Stimulated activated naive CD4-positive, alpha-beta T cell (primary cell): ENCODE measurements around the gene AHSG.
"Not testable (repeated sequence)": the region's sequence is repeated elsewhere in the genome, so short reads cannot be mapped to it uniquely, and the experiment has no call there.

ENCODE experiments used
- DNase-seq, 6 experiments: peaks; one replicate each; lab custom pipeline; 2025; lab: John Stamatoyannopoulos, UW

Gene AHSG

DNA sequence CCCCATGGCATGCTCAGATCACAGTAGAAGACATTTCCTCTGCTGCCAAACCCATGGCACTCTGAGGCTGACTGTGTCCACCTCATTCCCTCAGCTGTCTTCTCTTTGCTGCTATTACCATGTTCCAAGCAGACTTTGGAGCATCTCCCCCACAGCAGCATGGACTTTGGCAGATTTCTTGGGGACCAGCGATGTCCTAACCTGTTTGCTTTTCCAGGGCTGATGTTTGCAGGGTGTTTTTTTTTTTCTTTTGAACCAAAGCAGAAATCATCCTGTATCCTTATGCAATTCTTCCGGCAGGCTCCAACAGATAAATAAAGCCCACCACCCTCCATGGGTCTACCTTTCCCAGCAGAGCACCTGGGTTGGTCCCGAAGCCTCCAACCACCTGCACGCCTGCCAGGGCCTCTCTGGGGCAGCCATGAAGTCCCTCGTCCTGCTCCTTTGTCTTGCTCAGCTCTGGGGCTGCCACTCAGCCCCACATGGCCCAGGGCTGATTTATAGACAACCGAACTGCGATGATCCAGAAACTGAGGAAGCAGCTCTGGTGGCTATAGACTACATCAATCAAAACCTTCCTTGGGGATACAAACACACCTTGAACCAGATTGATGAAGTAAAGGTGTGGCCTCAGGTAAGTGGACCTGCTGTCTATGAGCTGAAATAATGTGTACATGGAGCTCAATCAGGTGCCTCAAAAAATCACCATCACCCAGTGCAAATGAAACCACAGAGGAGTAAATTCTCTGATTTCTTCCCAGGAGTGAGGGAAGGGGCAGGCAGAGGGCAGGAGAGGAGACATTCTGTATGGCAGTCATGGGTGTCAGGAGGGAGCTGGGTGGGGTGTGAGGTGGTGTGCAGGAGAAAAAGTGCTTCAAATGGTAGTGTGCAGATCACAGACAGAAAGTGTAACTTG is at the start of gene AHSG:
AHSG (plus strand) TSS at position 340 of the 916 bp plus-strand sequence; CDS start at position 422, 82 bp downstream.
- no peak for DNase-seq

GRCh38 chr3:186564586-186564985 is 48.3 kb upstream of the AHSG start:
- DNase-seq, result no peak

GRCh38 chr3:186566772-186567071 is 46.1 kb upstream of the AHSG start:
- DNase-seq, result no peak

GRCh38 chr3:186567072-186567921 is 45.6 kb upstream of the AHSG start, which contains the start of gene TBCCD1:
Gene TBCCD1, minus strand, starts transcription at chr3:186567339. Its CDS starts 3,010 bp downstream, at chr3:186564329.
- peak; percentile 88 to 98 (median 94) for DNase-seq

DNA sequence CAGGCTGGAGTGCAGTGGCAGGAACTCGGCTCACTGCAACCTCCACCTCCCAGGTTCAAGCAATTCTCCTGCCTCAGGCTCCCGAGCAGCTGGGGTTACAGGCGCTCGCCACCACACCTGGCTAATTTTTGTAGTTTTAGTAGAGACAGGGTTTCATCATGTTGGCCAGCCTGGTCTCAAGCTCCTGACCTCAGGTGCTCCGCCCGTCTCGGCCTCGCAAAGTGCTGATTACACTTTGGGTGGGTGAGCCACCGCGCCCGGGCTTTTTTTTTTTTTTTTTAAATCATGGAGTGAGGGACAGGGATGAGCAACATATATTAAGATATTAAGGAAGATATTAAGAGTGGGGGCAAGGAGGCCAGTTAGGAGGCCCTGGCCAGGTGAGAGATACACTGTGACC is 43.5 kb upstream of the AHSG start:
- not testable (repeated sequence) for DNase-seq

DNA sequence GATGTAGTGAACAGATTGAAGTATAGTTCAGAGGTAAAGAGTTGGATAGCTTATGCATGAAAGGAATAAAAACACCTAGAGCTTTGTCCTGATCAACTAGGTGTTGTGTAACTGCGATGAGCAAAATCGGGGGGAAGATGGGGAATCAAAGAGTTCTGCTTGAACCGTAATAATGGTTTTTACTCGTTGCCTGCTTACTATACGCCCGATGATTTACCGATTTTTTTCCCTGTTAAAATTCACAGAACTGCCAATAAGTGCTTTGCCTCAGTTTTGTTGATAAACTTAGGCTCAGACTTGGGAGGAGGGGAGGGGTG is 43.1 kb upstream of the AHSG start:
- DNase-seq, result no peak

DNA sequence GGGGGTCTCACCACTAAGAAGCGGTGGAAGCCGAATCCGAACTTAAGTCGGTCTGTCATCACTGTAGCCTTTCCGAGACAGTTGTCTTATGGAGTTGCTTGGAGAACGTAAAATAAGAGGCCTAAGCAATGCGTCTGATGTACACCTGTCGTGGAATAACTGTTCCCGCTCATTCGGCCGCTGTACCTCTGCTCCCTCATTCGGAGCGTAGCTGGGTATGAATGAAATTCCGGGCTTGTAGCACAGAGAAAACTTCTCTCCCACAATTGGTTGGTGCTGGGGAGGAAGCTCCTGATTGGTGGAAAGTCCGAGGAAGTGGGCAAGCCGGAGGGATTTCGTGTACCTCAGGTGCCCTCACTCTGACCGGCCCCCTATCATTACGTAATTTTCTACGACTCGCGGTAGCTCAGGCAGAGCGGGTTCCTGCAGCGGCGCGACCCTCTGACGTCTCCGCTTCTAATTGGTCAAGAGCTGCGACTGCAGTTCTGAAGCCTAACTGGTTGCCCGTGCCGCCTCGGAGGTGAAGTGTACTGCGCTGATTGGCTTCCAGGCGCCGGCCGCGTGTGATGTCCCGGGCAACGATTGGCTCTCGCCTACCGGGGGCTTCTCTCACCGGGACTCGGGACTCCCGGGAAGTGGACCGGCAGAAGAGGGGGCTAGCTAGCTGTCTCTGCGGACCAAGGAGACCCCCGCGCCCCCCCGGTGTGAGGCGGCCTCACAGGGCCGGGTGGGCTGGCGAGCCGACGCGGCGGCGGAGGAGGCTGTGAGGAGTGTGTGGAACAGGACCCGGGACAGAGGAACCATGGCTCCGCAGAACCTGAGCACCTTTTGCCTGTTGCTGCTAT is 42.5 kb upstream of the AHSG start, which contains the start of gene DNAJB11:
DNAJB11 (plus strand) TSS at position 625 of the 845 bp plus-strand sequence; CDS start at position 803, 178 bp downstream.
- peak; percentile 91 to 99 (median 98) for DNase-seq

- DNase-seq, result peak in 2 of 6 experiments; percentile 6 to 24
Measured at GRCh38 chr3:186570941-186571643, 41.8 kb upstream of the AHSG start.

DNA sequence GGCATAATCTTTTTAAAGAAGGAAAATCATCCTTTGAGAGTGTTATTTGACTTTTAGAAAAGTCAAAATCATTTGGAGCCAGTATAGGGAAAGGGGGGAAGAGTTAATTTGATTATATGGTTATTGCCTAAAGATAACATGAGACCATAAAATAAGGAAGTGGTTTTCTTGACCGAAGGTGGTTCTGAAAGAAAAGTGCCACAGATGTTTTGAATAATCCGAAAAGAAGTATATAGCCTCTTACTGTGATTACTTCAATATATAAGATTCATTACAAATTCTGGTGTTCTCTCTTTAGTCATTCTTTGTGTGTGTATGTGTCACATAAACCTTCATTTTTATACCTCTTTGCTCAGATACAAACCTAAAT is 41.2 kb upstream of the AHSG start:
- no peak for DNase-seq

GRCh38 chr3:186577521-186577920 is 35.3 kb upstream of the AHSG start:
- DNase-seq, result no peak

DNA sequence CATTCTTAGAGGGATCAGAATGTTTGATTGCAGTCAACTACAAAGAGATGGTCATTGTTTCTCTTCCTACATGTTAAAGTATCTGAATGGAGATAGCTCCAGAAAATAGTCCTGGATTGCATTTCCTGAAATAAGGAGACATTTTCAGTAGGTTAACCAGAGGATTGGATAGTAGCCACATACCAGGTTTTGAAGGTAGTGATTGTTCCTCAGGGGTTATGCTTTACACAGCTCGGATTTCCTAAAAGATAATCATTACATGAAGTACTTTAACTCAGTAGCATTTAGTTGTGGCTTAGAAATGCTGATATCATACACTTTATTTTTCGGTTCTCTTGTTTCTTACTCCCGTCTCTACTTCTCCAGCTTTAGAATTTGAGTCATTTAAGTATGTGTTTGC is 32.1 kb upstream of the AHSG start:
- no peak for DNase-seq

GRCh38 chr3:186582541-186582940 is 30.3 kb upstream of the AHSG start:
- no peak for DNase-seq

DNA sequence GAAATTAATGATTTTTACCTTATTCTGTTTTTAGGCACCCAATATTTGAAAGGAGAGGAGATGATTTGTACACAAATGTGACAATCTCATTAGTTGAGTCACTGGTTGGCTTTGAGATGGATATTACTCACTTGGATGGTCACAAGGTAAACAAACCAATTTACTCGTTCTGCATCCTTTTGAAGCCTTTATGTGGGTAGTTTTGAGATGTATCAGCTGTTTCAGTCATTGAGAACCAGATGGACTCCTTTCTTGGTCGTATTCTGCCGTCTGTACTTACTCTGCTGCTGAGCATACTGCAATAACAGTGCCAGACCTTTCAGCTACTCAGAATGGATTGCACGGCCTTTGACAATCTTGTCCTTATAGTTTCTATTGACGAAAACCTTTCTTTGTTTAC is 29.0 kb upstream of the AHSG start:
- no peak for DNase-seq

DNA sequence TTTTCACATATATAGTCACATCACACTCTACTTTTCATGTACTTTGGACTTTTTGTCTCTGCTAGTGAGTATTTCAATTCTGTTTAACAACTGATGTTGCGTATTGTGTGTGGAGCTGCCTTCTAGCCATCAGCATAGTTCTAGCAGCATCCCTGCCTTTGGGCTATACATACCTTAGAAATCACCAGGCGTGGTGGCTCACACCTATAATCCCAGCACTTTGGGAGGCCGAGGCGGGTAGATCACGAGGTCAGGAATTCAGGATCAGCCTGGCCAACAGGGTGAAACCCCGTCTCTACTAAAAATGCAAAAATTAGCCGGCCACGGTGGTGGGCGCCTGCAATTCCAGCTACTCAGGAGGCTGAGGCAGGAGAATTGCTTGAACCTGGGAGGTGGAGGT is 26.6 kb upstream of the AHSG start:
- DNase-seq, result not testable (repeated sequence)

DNA sequence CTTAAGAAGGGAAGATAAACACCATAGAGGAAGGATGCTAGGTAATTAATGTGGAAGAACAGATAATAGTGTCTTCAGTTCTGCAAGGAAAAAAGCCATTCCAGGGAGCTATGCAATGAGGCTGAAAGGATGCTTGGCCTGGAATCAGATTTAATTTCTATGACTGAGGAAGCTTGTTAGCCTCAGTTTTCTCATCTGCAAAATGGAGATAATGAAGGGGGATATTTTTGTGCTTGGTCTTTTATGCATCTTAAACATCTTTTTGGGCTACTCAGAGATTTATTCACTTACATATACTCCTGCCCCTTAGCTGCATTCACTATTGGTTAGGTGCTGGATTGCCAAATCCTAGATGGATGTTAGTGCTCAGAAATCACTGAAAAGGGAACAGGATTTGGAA is 25.7 kb upstream of the AHSG start:
- no peak for DNase-seq

GRCh38 chr3:186588632-186589031 is 24.2 kb upstream of the AHSG start:
- DNase-seq, result no peak

DNA sequence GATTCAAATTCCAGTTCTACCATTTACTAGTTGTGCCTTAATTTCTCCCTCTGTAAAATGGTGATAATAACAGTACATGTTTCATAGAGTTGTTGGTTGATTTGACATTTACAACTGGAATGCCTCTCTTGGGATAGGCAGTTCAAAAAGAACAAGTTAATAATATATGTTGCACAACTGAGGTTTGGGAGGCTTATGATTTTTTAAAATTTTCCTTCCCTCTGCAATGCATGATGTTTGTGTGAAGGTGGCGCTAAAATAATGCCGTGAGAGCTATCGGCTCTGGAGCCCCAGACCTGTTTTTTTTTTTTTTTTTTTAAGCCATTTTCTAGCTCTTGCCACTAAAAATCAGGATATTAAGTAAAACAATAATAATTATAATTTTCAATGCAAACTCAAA is 23.7 kb upstream of the AHSG start:
- no peak for DNase-seq

DNA sequence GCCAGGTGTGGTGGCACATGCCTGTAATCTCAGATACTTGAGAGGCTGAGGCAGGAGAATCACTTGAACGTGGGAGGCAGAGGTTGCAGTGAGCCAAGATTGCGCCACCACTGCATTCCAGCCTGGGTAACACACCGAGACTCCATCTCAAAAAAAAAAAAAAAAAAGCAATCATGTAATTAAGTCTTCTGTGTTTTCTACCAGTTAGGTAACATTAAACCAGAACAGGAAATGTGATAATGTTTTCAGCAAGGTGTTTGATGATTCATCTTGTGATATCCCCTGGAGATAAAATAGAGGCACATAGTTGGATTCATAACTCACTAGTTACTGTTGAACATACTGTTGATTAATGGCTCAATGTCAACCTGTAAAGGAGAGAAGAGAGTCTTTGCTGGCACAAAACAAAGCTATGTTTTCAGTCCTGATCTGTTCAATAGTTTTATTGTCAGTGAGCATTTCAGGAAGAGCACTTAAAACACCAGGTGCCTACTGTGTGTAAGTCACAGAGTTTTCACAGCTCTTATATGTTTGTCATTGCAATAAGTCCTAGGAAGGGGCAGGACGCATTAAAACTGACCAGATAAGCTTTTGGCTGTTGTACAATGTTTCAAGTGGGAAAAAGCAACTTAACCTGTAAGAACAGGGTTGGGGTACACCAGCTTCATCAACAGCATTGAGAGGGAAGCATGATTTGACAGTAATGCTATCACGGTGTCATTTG is 22.8 kb upstream of the AHSG start:
- no peak for DNase-seq

DNA sequence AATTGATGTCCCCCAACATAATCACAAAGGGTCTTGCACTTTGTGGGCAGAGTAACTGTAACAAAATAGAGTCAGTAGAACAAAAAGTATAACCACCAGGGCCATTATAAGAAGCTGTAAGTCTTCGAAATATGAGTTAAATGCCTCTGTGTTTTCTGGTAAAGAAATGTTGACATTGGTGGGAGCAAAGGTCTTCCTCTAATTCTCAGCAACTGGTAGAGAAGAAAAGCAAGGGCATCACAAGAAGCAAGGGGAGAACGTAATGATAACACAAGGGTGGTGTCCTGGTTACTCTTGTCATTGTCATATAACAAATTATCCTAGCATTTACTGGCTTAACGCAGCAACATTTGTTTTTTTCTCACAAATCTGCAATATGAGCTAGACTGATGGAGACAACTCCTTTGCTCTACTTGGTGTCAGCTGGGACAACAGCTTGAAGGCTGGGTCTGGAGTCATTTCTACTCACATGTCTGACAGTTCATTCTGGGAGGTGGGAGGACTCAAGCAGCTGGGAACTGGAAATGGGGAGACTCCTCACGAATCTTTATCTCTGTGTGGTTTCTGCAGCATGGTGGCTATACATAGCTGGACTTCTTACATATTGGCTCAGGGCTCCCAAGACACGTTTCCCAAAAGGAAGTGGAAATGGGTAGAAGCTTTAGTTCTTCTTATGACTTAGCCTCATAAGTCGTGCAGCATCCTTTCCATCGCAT is 22.1 kb upstream of the AHSG start:
- DNase-seq, result no peak

- no peak for DNase-seq
Measured at GRCh38 chr3:186592682-186593081, 20.2 kb upstream of the AHSG start.
